ENCODE measurements around the gene ASNSD1. TPM values are rescaled to one million over a fixed set of nuclear protein-coding genes. Genes with fewer than 3 reads are reported as not detected.
"Not testable (repeated sequence)": the region's sequence is repeated elsewhere in the genome, so short reads cannot be mapped to it uniquely, and the experiment has no call there.

Gene ASNSD1
- total RNA-seq, 1 donor from 2014 or later = 29.1 TPM

DNA sequence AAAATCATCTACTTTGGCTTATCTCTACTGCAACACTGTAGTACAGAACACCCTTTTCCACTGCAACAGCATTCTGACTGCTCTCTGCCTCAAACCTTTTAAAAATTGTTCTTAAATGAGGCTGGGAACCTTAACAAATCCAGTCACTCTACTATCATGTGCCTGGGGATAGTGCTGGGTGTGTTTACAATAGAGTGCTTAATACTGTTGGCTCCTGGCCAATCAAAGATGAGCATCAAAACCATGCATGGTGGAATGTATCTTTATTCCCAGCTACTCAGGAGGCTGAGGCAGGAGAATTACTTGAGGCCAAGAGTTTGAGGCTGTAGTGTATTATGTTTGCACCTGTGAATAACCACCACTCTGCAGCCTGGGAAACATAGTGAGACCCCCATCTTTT, 20.6 kb downstream of the ASNSD1 start:
- TF ChIP-seq, protein P1, sequence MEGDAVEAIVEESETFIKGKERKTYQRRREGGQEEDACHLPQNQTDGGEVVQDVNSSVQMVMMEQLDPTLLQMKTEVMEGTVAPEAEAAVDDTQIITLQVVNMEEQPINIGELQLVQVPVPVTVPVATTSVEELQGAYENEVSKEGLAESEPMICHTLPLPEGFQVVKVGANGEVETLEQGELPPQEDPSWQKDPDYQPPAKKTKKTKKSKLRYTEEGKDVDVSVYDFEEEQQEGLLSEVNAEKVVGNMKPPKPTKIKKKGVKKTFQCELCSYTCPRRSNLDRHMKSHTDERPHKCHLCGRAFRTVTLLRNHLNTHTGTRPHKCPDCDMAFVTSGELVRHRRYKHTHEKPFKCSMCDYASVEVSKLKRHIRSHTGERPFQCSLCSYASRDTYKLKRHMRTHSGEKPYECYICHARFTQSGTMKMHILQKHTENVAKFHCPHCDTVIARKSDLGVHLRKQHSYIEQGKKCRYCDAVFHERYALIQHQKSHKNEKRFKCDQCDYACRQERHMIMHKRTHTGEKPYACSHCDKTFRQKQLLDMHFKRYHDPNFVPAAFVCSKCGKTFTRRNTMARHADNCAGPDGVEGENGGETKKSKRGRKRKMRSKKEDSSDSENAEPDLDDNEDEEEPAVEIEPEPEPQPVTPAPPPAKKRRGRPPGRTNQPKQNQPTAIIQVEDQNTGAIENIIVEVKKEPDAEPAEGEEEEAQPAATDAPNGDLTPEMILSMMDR (IDR thresholded peaks at IDR 0.05) = no peak
- H3K27me3 ChIP-seq (ENCODE audit: low read depth) = no peaks in the 10 kb centered on the region
- no peak overlapping the region for H3K4me3 ChIP-seq
- ATAC-seq (no peak), DNase-seq (no peak)
- H3K36me3 ChIP-seq = no peaks in the 10 kb centered on the region
- peaks cover 7% of the 10 kb centered on the region for H3K9me3 ChIP-seq
- intact Hi-C loops (cut with DNase I) = no loop called here
- H3K27ac ChIP-seq = no peak overlapping the region
- H3K4me1 ChIP-seq = peaks cover 11% of the 10 kb centered on the region

DNA sequence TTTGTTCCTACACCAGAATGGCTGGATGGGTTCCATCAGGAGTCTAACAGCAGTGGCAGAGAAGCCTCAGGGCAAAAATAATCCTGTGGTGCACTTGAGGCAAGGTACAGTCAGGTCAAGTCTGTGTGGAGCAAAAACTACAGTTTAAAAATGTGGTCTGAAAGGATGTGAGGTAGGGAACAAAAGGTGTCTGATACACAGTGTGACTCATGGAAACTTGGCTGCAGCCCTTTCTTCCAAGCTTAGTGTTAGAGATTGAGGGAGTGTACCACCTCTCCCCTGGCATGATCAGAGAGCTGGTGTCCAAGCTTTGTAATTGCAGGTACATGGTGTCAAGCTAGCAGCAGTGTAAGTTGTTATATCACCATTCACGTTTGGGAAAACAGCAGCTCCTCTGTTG, 22.1 kb downstream of the ASNSD1 start:
- Histone ChIP-seq H3K9me3 (peaks cover 4% of the 10 kb centered on the region), H3K4me1 (peaks cover 11% of the 10 kb centered on the region), H3K36me3 (no peaks in the 10 kb centered on the region), H3K4me3 (no peak overlapping the region), H3K27me3 (ENCODE audit: low read depth) (no peaks in the 10 kb centered on the region), H3K27ac (no peak overlapping the region)
- intact Hi-C loops (cut with DNase I) = no loop called here
- DNase-seq = no peak
- no peak for ATAC-seq
- TF ChIP-seq, protein P1 (IDR thresholded peaks at IDR 0.05) = no peak

DNA sequence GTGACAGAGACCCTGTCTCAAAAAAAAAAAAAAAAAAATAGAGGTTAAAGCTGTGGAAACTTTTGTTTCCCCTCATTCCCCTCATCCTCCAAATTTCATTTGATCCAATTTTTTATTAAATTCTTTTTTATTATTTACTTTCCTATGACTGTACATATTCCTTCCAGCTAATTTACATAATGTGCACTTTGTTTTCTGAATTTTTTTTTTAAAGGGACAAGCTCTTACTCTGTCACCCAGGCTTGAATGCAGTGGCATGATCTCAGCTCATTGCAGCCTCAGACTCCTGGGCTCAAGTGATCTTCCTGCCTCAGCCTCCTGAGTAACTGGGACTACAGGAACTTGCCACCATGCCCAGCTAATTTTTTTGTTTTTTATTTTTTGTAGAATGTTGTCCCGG, 23.6 kb downstream of the ASNSD1 start:
- no peak for DNase-seq
- H3K36me3 ChIP-seq = no peaks in the 10 kb centered on the region

DNA sequence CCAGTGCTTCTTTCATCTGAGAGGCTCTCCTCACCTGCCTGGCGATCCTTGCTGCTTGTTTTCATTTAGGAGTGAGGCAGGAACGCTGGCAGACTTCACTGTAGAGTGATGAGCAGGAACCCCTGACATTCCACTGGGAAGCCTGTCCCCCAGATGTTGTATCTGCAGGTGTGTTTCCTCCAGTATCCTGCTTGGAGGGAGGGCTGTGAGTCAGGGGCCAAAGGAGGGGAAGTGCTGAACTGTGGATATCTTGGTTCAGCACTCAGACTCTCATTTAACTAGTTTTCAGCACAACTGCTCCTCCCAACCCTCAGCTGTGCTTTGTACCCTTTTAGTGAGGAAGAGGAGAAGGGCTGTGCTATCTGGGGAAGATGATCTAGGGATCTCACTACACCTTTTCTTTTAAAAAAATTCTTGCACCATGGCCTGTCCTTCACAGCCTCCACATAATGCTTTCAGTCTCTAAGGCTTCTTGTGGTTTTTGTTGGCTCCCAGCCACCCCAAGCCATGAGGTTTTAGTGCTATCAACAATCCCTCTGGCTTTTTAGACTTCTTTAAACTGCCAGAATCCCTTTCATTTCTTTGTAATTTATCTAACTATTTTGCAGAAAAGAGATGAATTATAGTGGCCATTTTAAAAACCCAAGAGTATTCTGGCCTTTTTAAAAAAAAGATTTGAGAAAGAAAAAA, 24.4 kb downstream of the ASNSD1 start:
- Histone ChIP-seq H3K27ac (no peak overlapping the region), H3K4me1 (peaks cover 4% of the 10 kb centered on the region), H3K4me3 (no peak overlapping the region), H3K9me3 (no peaks in the 10 kb centered on the region), H3K27me3 (ENCODE audit: low read depth) (no peaks in the 10 kb centered on the region), H3K36me3 (no peaks in the 10 kb centered on the region)
- intact Hi-C loops (cut with DNase I) = no loop called here
- TF ChIP-seq, protein P1 (IDR thresholded peaks at IDR 0.05) = no peak
- ATAC-seq (no peak), DNase-seq (no peak)

More for the DNA sequence above, 23.6 kb downstream of the ASNSD1 start:
- H3K9me3 ChIP-seq = no peaks in the 10 kb centered on the region
- H3K4me3 ChIP-seq = no peak overlapping the region
- no peak overlapping the region for H3K27ac ChIP-seq
- intact Hi-C loops (cut with DNase I) = no loop called here
- TF ChIP-seq, protein P1 (IDR thresholded peaks at IDR 0.05) = no peak
- no peak for ATAC-seq
- H3K4me1 ChIP-seq = peaks cover 5% of the 10 kb centered on the region
- no peaks in the 10 kb centered on the region for H3K27me3 ChIP-seq (ENCODE audit: low read depth)

DNA sequence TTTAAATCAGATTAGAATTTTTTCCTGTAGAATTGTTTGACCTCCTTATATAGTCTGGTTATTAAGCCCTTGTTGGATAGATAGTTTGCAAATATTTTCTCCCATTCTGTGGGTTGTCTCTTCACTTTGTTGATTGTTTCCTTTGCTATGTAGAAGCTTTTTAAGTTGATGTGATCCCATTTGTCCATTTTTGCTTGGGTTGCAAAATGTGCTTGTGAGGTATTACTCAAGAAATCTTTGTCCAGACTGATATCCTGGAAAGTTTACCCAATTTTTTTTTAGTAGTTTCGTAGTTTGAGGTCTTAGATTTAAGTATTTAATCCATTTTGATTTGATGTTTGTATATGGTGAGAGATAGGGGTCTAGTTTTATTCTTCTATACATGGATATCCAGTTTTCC, 26.5 kb downstream of the ASNSD1 start:
- H3K4me3 ChIP-seq; intact Hi-C loops (cut with DNase I); ATAC-seq; H3K27ac ChIP-seq; H3K9me3 ChIP-seq; DNase-seq; H3K4me1 ChIP-seq; H3K27me3 ChIP-seq (ENCODE audit: low read depth); H3K36me3 ChIP-seq: not testable (repeated sequence)

DNA sequence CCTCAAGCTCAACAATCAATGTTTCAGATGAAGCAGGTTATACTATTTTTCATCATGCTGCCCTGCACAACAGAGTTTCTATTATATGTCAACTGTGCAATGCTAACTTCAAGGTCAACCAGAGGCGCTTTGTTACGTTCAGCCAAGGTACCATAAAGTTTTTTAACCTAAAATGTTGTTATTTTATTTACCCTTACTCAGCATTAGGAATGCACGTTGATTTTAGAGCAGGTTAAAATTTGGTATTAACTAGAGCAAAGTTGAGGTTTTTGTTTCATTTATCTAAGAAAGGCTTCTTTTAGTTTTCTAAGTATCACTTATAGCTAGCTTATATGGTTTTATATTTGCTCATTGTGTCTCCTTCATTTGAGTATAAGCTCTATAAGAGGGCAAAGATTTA, 35.0 kb downstream of the ASNSD1 start:
- H3K9me3 ChIP-seq = no peaks in the 10 kb centered on the region
- no peaks in the 10 kb centered on the region for H3K36me3 ChIP-seq
- intact Hi-C loops (cut with DNase I) = no loop called here
- H3K27ac ChIP-seq = no peak overlapping the region
- no peak for DNase-seq
- H3K4me3 ChIP-seq = no peak overlapping the region
- H3K27me3 ChIP-seq (ENCODE audit: low read depth) = no peaks in the 10 kb centered on the region
- H3K4me1 ChIP-seq = no peaks in the 10 kb centered on the region
- ATAC-seq = no peak
- TF ChIP-seq, protein P1 (IDR thresholded peaks at IDR 0.05) = no peak
